Testis (tissue), 2 donors: ENCODE results near the gene ITIH4.

Source experiments
- CTCF ChIP-seq, 3 experiments: fragments of 450-650 bp in 2 of 3; fragments of 200-600 bp in 1 of 3; sonication (generic) in 1 of 3; IDR thresholded peaks; one replicate each; pipeline ENCODE4 v1.5.1; 2016 to 2019; ENCODE audit warnings: antibody characterized with exemption in 3 of 3, mild to moderate bottlenecking in 2 of 3, moderate library complexity in 1 of 3
- POLR2A ChIP-seq: fragments of 450-650 bp; IDR thresholded peaks from one replicate; pipeline ENCODE4 v1.6.1; 2017; ENCODE audit warnings: antibody characterized with exemption, mild to moderate bottlenecking, moderate library complexity

- TF ChIP-seq CTCF (IDR thresholded peaks at IDR 0.05) (no peak), POLR2A (no peak)
These were observed 49.6 kb upstream of the ITIH4 start for GRCh38 chr3:52880047-52880446.
